Measurements from ENCODE around the gene JCAD.
"Not testable (repeated sequence)": the region's sequence is repeated elsewhere in the genome, so short reads cannot be mapped to it uniquely, and the experiment has no call there.

Gene JCAD

DNA sequence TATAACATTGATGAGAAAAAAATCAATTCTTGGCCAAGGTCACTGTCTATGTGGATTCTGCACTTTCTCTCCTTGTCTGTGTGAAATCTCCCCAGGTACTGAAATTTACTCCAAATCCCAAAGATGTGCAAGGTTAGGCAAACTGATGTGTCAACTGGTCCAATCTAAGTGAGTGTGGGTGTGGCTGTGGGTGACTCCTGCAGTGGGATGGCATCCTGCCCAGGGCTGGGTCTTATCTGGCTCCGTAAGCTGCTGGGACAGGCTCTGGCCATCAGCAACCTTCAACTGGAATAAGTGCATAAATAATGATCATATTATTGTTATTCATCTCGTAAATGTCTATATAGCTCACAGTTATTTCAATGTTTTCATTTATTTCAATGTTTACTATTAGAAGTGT lies 79.3 kb downstream of the JCAD start:
- no peak for DNase-seq

DNA sequence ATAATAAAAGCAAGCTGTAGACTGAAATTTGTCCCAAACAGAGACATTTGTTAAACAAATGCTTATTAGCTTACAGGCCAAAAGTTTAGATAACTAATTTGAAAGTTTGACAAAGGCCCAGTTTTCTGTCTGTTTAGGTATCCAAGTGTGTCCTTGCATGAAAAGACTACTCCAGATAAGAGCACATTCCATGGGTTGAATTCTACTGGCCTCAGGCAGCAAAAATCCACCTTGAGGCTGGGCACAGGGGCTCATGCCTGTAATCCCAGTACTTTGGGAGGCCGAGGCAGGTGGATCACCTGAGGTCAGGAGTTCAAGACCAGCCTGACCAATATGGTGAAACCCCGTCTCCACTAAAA lies 80.0 kb downstream of the JCAD start:
- not testable (repeated sequence) for DNase-seq

DNA sequence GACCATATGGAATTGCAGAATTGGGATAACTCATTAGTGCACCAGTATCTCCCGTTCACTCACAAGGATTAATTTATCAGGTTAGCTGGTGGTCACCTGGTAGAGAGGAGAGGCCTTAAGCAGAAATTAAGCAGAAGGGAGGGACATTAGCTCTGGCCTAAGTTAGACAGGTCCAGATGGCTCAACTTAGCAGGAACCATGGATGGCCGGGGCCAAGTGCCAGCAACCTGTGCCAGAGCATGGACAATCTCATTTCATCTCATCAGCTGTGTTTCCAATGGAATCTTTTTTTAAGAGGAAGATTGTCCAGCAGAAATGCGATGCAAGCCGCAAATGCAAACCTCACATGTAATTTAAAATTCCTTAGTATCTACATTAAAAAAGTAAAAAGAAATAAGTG lies 82.2 kb downstream of the JCAD start:
- DNase-seq = no peak

DNA sequence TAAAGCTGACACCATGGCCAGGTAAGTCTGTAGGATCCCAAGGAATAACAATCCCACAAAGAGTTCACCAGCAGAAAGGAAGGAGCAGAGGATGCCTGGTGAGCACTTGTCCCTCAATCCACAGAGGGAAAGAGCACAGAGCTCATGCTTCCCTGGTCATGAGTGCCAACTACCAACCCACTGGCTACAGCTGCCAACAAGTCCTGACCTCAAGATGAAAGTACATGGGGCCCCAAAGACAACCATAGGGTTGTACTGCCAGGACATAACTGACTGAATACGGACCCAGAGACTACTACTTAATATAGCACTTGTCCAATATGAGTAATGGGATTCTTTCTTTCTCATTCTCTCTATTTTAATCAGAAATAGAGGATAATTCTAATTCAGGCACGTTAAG lies 83.3 kb downstream of the JCAD start:
- no peak for DNase-seq

DNA sequence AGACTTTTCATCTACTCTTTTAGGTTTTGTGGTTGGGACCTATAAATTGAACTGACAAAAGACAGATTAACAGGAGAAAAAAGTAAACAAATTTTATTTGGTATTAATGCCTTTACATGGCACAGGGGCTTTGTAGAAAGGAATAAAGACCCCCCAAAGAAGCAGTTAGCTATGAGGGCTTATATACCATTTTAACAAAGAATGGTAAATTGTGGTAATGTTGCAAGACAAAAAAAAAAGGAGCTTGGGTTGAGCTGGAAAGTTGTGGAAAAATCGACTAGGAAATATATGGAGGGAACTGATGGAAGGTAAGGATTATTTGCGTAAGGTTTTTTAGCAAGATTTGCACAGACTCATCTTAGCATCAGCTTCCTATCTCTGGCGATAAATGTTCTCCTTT lies 84.6 kb downstream of the JCAD start:
- no peak for DNase-seq

DNA sequence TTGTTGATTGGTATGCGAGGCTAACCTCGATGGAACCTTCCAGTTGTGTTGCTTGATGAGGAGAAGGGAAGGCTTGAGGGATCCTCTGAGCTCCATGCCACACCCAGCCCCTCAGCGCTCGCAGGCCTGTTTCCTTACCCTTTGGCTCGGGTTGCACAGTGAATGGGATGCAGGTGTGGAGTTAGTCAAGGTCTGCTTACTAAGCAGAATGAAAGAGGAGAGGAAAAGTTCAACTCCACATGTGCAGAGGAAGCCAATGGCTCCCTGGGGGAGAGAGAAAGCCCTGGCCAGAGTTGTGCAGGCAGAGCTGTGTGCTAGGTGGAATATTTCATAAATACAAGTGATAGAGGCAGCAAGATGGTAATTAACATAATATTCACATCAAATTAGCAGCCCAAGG lies 85.5 kb downstream of the JCAD start:
- DNase-seq = no peak

DNA sequence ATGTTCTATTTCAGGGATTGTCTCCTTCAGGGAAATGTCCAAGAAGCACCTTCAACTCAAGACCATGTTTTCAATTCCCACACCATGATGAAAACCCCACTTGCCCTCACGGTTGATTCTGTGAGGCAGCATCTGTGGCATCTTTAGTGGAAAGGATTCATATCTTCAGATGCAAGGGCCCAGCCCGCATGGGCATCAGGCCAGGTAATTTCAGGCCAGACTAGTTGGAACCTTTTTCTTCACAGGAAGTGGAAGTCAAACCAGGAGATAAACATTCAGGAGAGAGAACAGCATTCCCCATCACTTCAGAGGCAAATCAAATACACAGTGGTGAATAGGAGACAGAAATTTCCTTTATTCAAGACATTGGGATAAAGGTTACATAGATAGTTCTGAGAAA lies 88.8 kb downstream of the JCAD start:
- no peak for DNase-seq

DNA sequence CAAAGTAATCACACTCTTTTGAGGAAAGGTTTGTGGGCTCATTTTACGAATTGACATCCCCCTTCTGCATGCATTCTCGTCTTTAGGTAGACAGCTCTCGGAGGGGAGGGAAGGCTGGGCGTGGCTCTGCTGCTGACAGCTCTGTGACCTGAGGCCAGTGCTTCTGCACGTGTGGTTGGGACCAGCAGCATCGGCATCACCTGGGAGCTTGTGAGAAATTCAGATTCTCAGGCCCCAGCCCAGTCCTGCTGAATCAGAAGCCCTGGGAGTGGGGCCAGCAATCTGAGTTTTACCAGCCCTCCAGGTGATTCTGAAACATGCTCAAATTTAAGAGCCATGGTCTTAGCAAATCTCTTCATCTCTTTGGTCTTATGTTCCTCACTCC lies 89.4 kb downstream of the JCAD start:
- DNase-seq = no peak

DNA sequence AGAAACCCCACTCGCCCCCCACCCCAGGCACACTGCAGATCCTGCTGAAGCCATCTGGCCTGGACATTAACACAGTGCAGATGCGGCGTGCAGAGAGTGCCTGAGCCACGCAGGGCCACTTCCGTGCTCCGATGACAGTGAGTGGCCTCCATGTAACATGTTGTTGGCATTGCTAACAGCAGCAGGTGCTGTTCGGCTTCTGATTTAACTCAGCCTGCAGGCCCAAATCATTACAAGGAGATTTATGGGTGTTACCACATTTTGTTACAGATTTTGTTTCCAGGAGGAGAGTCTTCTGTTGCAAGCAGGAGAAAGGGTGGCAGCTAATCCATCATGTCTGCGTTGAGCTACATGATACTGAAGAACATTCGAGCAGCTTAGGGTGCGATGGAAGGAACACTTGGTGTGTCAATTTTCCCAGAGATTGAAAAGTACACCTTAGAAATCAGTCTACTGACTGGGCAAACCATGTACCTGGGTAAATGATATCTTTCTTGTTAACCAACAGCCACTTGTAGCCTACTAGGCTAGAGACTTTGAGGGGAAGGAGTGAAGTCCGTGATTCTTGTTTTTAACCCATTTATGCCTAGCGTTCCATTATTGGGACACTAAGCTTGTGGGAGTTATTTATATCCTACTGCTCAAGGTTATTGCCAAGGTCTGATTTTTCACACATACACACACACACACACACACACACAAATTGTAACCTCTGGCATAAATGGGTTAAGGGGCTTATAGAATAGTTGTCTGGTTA lies 90.0 kb downstream of the JCAD start:
- DNase-seq = no peak

DNA sequence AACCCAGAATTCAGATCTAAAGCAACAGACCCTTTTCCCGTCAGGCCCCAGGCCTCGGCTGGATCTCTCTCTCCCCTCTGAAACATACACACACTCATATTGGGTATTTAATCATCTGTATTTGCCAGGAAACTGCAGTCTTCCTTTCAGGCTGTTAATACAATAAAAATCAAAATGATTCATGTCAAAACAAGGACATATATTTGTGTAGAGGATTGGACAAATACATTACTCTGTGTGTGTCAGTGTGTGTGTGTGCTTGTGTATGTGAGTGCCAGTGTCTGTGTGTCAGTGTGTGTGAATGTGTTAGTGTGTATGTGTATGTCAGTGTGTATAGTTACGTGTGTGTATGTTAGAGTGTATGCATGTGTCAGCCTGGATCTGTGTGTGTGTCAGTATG lies 90.8 kb downstream of the JCAD start:
- no peak for DNase-seq

DNA sequence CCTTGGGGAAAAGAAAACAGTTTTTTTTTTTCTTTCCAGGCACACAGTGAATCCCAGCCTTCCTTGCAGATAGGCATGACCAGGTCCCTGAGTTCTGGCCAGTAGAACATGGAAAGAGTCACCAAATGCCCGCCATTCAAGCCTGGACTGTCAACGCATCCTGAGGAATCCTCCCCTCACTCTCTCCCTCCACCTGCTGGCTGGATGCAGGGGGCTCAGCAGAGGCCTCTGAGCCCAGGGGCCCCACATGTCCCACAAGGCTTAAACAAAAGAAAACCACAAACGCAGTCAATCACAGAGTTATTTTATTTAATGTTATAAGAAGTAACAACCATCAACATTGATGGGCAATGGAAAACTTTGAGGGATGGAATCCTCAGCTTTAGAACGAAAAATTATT lies 93.1 kb downstream of the JCAD start:
- no peak for DNase-seq

All from inflammatory macrophage treated with lipopolysaccharide for 4 hours (primary cell).